HG03521 (cell line): ENCODE measurements around the gene SMYD3.

Experiments used
- ATAC-seq: cut with Tn5 transposase; IDR thresholded peaks from one replicate; pipeline ENCODE4 v1.9.1; 2021; ENCODE audit warnings: mild to moderate bottlenecking, moderate library complexity; ENCODE audit not compliant: unreplicated experiment

The SMYD3 gene

DNA sequence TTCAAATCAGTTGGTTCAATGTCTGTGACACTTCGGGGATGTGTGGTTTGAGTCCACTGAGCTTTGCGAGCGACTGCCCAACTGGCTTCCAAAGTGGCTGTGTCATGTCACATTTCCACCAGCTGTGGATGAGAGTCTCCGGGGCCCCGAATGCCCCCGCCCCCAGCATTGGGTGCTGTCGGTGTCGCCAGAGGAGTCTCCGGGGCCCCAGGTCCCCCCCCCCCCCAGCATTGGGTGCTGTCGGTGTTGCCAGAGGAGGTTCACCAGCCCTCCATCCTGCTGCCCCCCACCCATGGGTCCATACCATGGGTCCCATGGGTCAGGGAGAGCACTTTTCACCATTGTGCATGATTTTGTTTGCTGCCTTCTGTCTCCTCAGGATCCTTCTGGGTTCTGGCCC, 9.0 kb upstream of the SMYD3 start:
- ATAC-seq, result no peak

DNA sequence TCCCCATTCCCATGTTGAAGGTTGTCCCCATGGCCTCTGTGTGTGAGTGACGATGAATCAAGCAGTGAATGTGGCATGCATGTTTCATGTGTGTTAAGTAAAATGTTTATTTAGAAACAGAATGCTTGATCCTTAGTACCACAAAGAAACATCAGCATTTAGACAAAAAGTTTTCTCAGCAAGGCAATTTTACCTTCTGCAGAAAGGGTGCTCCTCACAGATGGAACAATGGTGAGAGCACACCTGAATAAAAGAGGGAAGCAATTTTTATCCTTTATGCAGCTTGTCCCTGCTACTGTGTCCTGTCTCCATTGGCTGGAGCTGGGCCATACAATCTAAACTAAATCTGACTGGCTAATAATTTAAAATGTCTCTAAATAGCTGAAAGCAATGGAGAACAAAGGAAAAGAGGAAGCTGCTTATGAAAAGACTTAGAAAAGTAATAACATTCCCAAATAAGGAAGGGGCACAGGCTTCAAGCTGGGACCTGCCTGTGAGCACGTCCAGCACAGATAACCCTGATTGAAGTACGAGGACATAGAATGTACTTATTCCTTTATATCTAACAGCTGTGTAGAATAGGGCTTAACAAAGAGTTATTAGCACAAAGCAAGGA, 8.4 kb upstream of the SMYD3 start:
- no peak for ATAC-seq

DNA sequence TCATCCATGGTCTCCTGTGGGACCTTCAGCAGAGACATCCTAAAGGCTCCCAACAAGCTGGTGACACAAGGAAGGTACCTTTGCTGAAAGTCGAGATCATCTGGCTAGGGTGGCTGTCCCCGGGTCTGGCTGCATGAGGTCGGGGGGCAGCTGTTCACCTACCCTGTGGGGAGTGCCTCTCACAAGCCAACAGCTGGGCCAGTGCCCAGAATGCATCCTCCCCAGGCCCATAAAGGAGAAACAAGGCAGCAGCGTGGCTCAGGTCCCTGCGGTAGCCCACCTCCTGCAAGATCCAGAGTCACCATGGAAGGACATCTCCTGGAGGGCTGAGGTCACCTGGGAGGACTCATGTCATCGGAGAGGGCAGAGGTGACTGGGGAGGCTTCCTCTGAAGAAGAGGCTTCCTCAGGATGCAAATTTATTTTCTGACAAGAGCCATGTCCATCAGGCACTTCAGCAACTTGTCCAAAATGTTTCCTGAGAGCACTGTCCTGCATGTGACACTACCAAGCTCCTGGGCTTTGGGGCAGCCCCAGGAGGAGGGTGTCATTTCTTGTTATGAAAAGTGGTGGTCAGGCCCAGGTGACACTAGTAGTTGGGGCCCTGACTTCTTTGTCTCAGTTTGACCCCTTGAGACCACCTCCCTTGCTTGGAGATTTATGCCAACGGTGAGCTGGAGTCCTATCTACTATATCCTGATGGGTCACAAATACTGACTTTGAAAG, 6.7 kb upstream of the SMYD3 start:
- ATAC-seq, result no peak

DNA sequence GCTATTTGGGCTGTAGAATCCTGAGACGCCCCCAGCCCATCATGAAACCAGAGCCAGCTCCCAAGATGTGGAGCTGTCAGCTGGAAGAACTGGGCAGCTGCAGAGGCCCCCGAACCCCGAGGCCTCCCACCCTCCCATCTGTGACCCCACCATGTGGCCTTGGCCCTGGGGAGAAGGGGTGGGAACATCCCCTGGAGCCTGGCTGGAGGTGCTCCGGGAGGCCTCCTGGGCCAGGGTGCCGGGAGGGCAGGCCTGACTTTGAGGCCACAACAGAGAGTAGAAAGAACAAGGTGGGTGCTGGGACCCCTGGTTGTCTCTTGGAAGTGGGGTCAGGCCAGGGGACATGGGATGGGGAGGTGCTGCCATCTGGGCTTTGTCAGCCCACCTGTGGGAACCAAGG, 6.0 kb upstream of the SMYD3 start:
- no peak for ATAC-seq

DNA sequence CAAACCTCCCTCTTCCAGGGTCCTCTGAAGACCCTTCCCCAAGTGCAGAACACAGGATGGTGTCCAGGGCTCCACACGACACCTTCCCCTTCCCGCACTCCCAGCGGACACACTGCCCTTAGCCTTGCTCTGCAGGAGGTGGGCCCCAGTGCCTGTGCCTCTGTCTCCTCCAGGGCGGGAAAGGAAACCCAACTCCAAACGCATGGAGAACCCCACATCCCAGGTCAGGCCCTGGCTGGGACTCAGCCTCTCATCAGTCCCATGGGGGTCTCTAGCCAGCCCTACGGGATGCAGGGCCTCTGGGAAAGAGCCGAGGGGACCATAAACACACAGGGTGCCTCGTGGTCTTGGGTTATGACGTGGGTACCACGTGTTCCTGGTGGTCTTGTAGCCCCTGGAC, 5.6 kb upstream of the SMYD3 start:
- ATAC-seq, result no peak

DNA sequence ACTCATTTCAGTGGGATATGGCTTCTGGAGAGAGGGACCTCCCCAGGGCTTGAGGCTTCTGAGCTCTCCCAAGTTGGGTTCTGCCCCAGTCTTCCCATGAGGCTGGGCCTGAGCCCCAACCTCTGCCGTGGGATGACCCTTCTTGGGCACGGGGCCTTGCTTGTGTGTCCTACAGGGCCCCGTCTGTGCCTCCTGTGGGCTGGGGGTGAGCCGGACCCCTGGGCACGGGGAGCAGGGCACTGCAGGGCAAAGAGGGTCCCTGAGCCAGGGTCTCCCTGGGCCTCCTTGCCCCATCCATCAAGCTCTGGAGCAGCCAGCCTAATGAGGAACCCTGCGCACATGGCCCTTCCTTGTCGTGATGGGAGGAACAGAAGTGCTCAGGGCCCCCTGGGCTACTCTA, 5.2 kb upstream of the SMYD3 start:
- no peak for ATAC-seq

DNA sequence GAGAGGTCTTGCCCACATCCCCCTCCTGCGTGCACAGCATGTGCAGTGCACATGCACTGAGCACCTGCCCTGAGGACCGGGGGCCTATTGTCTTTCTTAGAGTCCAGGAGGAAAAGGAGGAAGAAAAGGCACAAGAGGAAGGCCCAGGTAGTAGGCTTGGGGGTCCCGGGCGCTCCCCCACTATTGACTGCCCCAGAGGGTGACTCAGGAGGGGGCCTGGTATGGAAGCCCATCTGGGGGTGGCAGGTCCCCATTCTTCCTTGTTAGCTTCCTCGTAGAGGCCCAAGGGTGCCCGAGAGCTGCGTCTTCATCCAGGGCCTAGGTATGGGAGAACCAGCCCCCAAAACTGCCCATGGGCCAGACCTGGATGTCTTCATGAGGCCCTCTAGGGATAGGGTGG, 4.1 kb upstream of the SMYD3 start:
- ATAC-seq, result no peak

DNA sequence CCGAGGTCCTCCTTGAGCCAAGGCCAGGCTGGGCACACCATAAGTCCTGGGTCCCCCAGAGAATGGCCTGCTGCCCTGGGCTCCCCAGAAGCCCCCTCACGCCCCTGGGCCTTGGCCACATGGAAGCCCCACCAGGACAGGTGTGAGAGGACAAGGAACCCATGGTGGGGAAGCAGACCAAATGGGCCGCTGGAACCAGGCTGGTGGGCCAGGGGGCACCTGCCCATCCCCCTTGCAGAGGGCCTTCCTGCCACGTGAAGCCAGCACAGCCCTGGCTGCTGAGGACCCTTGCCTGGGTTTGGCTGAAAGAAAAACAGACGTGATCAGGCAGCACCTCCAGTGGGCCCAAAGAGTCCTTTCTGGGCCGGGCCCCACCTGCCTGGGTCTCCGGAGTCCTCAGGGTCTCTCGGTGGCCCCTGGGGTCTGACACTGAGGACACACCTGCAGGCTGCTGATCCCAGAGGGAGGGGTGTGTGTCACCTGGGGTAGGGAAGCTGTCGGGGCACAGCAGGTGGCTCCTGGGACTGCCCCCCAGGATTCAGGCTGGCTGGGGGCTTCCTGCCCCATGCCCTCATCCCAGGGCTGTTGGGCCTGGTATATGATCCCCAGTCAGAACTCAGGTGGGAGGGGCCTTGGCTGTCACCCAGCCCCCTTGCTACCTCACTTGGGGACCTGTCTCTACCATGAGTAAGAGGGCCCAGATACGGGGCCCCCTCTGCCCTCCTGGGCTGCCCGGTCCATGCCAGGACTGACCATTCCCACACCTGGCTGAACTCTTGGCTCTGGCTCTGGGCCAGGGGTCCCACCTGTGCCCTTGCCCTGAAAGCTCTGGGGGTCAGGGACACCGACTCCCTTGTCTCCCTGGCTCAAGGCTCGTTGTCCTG, 3.3 kb upstream of the SMYD3 start:
- no peak for ATAC-seq

DNA sequence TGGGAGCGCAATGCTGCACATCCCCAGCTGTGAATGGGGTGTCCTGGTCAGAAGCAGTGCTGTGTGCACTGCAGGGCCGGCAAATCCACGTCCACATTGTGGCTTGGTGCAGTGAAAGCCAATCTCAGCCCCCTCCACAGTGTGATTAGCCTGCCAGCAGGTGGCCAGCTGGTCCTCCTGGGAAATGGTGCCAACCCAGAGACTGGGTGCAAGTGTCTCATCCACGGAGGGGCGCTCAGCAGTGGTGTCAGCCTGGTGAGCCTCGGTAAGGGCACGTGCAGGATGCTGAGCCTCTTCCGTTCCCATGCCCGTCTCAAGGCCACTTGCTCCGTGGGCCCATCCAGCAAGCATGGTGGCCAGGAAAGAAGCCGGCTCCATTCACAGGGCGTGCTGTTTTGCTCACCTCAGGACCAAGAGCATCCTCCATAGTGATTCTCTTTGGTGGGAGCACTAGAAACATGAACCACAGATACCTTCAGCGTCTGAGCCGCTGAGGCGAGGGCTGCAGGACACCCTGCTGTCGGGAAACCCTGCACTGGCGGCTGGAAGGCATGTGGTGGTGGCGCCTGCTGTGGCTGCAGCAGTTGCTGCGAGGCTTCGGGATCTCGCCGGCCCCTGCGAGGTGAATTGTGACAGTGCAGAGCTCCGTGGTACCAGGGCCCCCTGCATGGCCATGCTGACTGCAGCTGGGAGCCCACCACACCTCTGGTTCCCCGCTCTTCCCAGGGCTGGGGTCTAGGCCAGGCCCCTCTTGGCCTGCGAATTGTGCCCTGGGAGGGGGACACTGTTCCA, 2.0 kb upstream of the SMYD3 start:
- no peak for ATAC-seq

DNA sequence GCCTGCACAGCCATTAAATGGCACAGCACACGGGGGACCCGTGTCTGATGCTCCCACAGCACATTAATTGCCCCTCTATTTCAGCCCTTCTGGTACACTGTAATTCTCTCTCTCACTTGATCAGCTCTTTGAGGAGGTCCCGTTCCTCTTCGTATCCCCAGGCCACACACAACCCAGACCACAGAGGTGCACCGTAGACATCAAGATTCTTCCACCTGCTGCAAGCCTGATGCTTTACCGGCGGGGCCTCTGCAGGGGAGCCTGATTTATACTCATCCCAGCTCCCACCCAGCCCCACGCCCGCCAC, 759 bp downstream of the SMYD3 start:
- ATAC-seq, result no peak

DNA sequence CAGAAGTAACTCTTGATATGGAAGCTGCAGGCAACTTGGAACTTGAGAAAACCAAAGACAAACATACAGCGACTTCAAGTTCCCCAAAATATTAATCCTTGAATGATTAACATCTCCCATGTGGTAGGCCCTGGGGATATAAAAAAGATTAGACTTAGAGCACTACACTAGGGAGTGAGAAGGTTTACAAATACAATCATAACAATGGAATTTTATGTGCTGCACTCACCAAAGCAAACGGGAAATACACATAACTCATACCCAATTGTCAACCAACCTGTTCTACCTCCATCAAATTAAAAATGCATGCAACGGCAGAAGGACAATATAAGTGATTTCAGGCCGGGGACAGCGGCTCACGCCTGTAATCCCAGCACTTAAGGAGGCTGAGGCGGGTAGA, 3.7 kb downstream of the SMYD3 start:
- ATAC-seq, result no peak

DNA sequence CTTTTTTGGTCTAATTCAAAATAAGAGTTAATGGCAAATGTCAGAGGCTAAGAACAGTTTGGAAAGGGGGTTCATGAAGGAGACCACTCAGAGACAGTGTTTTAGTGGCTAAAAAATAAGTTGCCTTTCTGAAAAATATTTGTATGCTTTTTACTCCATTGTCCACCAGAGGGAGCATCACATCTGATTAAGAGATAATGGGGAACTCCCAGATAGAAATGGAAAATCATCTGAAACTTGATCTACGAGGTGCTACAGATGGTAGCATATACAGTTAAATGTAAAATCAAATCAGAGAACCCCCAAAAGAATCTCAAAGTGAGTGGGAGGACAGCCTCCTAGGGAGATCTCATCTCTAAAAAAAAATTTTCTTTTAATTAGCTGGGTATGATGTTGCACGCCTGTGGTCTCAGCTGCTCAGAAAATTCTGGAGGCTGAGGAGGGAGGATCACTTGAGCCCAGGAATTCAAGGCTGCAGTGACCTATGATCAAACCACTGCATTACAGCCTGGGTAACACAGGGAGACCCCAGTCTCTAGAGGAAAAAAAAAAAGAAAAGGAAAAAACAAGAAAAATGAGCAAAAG, 9.7 kb downstream of the SMYD3 start:
- no peak for ATAC-seq

DNA sequence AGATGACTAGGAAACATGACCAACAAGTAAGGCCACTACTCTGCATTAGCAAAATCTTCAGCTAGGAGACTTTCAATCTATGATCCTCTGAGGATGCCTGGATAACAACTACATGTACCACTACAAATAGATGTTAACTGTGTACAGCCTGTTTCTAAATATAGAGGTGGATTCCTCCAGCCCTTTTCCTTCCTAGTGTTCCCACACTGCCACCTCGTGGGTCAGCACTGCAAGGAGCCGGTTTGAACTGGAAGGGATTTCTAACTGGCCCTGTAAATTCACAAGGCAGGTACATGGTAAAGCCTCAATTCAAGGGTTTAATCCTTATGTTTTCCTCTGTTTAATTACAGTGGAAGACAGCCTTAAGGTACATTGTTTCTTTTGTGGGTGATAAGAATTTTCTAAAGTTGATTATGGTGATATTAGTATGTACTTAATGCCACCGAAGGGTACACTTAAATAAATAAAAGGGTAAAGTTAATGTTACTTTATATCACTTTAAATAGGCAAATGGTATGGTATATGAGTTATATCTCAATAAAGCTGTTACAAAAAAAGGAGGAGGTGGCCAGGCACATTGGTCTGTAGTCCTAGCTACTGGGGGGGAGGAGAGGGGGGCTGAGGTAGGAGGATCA, 14.4 kb downstream of the SMYD3 start:
- ATAC-seq, result no peak

DNA sequence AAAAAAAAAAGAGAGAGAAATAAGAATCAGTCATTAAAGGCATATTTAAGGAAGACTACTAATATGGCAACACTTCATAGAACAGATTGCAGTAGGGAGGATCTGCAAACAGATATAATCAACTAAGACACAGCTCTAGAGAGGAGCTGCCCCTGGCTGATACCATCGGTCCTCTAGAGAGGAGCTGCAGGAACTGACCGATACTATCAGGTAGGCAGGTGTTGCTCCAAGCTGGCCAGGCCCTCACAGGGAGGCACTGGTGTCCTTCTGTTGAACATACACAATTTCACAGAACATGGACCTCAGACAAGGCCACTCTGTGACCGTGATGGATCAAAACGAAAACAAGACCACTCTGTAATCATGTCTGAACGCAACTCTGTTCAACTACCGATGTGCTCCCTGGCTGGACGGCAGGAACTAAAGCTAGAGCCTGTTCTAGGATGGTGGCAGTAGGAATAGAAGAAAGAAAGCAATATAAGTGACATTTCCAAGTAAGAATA, 15.5 kb downstream of the SMYD3 start:
- no peak for ATAC-seq

DNA sequence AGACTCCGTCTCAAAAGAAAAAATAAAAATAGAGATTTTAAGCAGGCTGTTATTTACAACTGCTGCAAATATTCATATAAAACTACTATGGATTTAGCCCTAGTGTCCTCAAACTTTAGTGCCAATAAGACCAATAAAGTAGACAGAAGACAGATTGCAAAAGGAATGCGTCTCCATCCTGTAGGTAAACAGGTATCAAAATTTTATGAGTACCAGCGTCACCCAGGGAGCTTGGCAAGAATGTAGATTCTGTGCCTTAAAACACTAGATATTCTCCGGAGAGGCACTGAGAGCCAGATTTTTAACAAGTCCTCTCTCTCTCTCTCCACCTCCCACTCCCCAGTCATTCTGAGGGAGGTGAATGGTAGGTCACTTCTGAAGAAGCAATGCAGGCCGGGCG, 18.4 kb downstream of the SMYD3 start:
- no peak for ATAC-seq

DNA sequence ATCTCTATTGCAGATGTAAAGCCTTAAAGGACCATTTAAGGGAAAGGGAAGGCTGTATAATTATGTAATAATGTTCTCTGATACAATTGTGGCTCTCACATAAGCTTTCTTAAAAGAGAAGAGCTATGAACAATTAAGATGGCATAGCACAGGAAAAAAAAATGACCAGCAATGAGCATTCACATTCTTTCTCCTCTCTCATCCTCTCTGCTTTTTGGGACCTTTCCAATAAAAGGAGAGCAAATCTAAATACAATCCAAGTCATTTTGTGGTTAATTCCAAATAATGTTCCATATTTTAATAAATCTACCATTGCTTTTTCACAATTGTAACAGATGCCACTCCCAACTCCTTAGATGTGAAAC, 23.5 kb downstream of the SMYD3 start:
- no peak for ATAC-seq

DNA sequence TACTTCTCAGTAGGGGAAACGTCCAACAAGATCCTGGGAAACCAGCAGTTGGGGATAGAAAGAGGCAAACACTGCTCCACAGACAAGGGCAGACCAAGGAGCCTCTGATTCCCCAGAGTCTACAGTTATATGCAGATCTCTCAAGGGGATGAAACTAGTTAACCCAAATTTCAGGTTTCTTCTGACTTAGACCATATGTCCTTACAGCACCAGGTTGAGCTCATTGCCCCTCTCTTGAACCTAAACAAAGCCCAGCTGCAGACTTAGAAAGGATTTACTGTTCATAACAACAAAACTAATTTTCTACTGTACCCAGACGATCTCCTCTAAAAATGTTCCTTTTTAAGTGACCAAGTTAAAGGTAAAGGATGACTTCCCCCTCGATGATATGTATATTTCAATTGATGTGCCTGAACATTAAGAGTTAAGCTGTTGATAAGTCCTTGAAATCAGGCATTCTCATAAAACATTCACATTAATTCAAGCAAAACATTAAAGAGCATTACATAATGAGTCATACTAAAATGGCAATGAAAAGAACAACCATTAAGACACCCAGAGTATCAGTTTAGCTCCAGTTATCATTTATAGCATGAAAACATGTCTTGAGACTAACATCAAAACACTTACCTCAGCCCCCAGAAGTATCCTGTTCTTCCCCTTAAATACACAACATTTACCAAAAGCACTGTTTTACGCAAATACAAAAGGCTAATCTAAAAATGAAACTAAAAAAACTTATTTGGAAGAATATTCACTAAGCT, 24.1 kb downstream of the SMYD3 start:
- ATAC-seq, result no peak

DNA sequence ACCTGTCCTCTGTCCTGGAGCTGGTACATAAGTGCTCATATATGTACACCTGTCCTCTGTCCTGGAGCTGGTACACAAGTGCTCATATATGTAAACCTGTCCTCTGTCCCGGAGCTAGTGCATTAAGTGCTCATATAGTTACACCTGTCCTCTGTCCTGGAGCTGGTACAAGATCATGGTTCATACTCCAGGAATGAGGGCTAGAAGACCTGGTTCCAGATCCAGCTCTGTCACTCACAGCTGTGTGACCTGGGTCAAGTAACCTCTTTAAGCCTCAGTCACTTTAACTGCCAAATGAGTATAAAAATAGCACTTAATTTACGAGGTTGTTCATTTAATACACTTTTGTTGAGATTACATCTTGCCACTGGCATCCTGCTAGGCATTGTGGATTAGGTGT, 28.0 kb downstream of the SMYD3 start:
- ATAC-seq, result no peak

DNA sequence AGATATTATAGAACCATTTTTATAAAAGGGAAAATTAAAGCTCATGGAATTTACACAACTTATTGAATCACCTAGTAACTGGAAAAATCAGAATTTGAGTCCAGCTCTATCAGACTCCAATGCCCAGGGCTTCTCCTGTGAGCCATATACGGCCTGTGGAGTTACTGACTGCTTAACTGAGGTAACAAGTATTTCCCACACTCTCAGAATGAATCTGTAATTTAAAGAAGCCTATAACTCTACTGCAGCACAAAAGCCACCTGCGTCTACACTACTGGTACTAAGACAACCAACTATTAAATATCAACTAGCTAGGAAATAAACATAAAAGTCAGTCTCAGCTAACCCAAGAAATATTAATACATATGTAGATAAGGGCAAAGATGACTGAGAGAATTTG, 29.4 kb downstream of the SMYD3 start:
- no peak for ATAC-seq

DNA sequence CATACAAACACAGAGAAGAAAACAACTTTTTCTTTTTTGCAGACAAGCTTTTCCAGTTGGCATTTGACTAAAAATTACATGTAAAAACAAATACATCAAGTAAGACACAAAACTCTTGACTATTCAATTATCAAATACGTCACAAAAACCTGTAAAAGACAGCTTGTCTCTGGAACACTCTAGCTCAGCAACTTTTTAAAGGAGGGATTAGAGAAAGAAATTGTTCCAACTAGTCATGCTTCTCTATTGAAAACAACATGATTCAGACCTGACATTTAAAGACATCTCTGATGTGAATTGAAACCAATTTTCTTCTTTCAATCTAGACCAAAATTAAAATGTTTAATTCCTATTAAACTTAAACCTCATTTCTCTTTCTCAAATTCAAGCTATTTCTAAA, 30.3 kb downstream of the SMYD3 start:
- ATAC-seq, result no peak
